GM03348 (cell line): ENCODE data around the gene MATCAP1.
A peak's percentile ranks its signal among the peaks of the same experiment; 100 is the strongest.

Source experiments
- DNase-seq: peaks from one replicate; pipeline ENCODE4 v3.0.0; 2012; ENCODE audit warnings: low spot score

MATCAP1 gene

DNA sequence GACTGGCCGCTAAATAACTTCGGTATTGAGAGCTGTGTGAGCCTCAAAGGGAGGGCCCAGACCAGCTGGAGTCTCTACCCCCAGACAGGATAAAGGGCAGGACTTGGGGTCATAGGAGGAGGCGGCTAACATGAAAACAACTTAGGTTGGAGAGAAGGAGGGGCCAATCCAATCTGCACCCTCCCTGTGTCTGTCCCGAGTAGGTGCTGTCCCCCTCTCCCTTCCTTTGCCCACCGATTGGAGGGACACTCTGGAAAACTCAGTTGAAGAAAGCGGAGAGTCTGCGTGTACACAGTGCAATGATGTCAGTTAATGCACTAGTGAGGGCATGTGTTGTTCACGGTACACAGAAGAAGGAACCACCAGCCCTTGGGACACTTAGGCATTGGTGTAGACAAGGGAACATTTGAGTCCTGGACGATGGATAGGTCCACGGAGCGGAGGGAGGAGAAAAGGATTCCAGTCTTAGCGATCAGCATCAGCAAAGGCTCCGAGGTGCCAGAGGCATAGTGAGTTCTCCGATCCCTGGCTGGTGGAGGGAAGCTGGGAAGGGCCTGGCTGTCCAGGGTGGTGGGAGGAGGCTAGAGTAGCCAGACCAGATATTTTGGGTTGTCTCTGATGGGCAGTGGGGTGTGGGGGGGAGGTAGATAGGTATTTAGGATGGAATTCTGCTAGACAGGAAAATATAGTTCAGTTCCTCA is 12.7 kb downstream of the MATCAP1 start:
- no peak for DNase-seq

DNA sequence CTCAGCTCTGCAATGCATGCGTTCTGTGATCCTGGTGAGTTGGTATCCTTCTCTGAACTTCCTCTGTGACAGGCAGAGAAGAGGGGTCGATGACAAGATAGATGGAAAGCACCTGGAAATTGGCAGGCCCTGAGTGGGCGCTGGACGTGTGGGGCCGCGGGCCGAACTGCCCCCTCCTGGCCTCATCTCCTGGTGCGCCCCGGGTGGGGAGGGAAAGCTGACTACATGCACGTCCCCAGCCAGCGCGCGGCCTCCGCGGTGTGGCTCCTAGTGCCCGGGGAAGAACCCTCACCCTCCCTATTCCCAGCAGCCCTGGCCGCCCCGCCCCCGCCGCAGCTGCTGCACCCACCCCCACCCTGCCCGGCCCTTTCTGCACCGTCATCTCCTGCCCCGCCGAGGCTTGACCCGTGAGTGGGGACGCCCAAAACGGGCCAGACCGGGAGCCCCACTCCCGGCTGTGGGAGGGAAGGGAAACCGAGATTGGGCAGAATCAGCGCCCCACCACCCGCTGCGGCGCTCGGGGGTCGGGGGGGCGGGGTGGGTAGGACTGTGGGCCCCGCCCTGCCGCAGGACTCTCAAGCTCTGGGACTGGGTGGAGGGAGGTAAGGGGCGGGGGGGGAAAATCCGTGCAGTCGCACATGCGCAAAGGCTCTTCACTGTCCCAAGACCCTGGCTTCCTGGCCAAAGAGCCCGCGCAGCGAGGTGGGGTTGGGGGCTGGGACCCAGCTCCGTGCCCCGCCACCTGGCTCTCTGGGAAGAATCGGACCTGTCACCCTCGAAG is 13.4 kb downstream of the MATCAP1 start, which contains the start of gene NOL3:
TSS of gene NOL3 (plus strand) at position 371 of the 781 bp plus-strand sequence.
- peak; percentile 94 for DNase-seq

DNA sequence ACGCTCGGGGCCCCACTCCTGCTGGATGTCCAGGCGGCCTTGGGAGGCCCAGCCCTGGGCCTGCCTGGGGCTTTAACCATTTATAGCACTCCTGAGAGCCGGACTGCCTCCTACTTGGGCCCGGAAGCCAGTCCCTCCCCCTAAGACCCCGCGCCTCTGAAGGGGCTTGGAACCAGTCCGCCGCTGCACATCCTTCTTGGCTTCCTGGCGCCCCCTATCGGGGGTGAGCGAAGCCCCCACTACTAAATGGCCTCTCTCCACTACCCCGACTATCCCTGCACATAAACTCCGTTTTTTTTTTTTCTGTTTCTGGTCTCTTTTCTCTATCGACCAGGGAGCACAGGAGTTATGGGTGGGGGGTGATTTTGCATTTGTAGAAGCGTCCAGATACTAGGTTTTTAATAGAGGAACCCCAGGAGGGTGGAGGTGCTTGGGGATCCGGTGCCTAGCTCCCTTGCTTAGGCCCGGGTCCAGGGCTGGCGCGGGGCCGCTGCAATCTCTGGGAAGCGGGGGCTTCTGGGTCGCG is 14.1 kb downstream of the MATCAP1 start:
- DNase-seq = peak; percentile 37

DNA sequence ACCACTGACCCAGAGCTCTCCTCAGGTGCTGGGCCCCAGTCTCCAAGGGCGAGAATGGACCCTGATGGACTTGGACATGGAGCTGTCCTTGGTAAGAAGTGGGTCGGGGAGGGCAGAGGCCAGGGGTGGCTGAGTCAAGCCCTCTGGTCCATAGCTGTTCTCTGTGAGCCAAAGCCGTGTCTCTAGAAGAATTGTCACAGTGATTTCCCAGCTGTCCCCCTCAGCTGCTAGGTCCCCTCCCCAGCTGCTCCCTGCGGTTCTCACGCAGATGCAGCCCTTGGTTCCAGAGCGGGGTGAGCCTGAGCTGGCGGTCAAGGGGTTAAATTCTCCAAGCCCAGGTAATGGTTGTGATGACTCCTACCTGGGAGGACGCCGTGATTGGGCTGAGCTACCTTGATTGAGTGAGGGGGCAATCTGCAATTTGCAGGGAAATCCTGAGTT is 14.7 kb downstream of the MATCAP1 start:
- DNase-seq = no peak

DNA sequence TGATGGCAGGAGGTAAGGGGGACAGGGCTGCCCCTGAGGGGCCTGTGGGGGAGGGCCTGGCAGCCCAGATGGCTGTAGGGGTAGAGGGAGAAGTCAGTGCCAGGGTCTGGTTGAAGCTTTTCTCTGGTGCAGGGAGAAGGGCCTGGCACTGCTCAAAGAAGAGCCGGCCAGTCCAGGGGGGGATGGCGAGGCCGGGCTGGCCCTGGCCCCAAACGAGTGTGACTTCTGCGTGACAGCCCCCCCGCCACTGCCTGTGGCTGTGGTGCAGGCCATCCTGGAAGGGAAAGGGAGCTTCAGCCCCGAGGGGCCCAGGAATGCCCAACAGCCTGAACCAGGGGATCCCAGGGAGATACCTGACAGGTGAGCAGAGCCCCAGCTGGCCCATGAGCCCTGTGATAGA is 16.2 kb downstream of the MATCAP1 start:
- no peak for DNase-seq

DNA sequence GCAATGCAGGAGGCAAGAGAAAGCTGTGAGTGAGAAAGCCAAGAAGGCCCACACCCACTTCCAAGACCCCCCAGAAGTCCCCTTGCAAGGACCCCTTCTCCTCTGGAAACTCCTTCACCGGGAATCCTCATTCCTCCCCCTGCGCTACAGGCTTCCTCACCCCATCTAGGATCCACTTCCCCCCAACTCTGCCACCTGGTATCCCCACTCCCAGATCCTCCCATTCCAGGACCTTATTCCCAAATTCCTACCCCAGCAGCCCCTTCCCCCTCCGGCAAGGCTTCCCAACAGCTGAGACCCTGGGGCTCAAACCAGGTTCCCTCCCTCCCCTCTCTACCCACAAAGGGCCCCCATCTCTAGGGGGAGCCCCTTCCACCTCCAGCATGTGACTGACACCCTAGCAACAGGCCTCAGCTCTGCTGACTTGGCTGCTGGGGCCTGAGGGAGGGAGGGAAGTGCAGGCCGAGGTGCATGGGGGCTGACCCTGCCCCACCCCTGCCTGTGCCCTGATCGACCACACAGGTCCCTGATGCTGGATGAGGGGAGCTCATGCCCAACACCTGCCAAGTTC is 17.1 kb downstream of the MATCAP1 start:
- no peak for DNase-seq

DNA sequence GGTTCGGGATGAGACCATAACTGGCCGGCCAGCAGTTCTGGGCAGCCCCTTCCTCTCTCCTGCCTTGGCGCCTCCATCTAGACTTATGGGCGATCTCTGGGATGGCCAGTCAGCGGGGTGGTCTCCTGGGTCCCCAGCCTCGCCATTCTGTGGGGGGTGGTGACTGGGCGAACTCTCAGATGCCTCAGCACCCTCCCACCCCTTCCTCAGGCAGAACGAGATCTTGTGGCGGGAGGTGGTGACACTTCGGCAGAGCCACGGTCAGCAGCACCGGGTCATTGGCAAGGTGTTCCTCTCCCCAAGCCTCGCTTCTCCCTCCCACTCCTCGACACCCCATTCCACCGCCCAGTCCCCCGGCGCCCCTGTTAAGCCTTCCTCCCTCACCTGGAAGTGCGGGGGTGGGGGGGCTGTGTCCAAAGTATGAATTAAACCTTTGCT is 17.6 kb downstream of the MATCAP1 start:
- no peak for DNase-seq

DNA sequence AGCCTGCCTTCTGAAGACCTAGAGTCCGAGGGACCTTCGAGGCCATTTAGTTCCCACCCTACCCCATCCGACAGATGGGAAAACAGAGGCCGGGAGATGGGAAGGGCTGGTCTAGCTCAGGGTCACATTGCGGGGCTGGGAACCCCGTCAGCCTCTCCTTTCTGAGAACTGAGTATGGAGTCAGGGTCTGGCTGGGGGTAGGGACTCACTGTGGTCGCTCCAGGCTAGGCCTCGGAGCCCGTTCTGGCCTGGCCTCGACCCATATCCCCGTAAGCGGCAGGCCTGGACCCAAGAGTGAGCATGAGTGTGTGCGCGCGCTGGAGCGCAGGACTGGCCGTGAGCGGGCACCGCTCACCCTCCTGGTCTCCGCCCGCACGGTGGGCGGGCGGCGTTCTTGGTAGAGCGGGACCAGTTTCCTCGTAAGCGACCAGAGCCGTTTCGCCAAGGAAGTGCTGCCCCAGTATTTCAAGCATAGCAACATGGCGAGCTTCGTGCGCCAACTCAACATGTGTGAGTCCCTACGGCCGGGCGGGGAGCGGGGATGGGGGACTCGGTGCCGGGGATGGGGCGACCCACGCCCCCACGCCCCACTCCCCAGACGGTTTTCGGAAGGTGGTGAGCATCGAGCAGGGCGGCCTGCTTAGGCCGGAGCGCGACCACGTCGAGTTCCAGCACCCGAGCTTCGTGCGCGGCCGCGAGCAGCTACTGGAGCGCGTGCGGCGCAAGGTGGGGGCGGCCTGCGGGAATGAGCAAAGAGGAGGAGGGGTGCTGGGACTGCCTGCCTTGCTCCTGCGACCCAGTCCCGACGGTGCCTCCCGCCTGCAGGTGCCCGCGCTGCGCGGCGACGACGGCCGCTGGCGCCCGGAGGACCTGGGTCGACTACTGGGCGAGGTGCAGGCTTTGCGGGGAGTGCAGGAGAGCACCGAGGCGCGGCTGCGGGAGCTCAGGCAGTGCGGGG is 18.4 kb downstream of the MATCAP1 start:
- DNase-seq = no peak

DNA sequence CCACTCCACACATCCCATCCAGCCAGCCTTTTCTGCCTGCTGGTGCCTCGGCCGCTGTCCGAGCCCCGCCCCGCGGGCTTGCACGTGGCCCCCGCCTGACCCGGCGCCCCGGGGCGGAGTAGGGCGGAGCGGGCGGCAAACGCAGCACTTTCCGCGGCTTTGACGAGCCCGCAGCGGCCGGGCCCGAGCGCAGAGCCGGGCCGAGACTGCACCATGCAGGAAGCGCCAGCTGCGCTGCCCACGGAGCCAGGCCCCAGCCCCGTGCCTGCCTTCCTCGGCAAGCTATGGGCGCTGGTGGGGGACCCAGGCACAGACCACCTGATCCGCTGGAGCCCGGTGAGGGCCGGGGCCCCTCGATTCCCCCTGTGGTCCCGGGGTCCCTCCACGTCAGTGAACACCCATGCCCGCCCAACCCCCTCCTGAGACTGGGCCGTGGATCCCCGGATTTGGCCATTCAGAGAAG is 19.1 kb downstream of the MATCAP1 start, which contains the start of gene HSF4:
TSS of gene HSF4 (plus strand) at position 147 of the 463 bp plus-strand sequence. CDS start at position 214, 67 bp downstream.
- peak; percentile 77 for DNase-seq

DNA sequence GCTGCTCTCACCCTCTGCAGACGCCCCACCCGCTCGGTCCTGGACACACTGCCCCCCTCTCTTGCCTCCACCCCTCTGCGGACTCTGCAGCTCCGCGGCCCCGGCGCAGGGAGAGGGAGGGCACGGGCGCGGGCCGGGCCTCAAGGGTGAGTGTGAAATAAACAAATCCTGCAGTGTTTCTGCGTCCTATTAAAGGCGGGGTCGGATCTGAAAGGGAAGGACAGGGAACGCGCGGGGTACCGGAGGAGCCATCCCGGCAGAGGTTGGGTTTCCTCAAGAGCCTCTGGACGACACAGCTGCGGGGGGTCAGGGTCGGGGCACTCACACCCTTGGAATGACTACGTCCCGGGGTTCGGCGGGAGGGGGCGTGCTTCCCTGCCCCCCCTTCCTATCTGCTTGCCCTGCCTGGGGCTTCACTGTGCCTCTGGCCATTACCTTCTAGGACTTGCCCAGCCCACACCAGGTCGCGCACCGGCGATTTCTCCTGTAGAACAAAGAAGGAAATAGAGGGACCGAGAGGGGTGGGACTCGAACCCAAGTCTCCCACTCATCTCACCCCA is 19.7 kb downstream of the MATCAP1 start:
- DNase-seq = no peak

DNA sequence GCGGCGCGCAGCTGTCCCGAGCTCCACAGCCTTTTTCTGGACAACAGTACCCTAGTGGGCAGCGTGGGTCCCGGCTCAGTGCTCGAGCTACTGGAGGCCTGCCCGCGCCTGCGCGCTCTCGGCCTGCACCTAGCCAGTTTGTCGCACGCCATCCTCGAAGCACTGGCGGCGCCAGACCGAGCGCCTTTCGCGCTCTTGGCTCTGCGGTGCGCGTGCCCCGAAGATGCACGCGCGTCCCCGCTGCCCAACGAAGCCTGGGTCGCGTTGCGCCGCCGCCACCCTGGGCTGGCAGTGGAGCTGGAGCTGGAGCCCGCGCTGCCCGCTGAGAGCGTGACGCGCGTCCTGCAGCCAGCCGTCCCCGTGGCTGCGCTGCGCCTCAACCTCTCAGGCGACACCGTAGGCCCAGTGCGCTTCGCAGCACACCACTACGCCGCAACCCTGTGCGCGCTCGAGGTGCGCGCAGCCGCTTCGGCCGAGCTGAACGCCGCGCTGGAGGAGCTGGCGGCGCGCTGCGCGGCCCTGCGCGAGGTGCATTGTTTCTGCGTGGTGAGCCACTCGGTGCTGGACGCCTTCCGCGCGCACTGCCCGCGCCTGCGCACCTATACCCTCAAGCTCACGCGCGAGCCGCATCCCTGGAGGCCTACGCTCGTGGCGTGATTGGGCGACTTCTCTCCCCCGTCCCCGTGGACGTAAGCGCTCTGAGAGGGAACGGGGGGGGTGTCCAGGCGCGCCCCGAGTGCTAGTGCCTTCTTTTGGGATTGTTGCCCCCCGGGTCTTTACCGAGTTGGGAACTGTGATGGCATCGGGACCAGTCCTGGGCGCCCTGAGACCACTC is 20.4 kb downstream of the MATCAP1 start:
- no peak for DNase-seq

DNA sequence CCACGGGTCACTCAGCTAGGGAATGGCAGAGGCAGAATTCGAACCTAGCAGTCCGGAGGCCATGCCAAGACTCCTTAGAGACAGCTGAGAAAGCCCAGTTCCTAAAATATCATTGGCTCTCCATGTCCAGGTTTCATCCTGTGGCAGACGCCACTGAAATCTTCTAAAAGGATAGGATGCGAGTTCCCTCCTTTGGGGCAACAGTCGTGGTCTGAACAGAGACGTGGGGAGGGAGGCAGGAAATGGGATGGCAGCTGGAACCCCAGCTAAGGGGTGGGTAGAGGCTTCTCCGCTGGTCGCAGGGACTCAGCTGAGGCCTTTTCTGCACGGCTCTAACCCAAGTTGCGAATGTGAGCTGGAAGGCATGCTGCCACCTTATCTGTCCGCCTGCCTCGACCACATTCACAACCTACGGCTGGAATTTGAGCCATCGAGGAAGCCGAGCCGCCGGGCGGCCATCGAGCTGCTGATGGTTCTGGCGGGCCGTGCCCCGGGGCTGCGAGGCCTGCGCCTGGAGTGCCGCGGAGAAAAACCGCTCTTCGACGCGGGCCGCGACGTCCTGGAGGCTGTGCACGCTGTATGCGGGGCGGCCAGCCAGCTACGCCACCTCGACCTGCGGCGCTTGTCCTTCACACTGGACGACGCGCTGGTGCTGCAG is 21.1 kb downstream of the MATCAP1 start:
- DNase-seq = no peak

DNA sequence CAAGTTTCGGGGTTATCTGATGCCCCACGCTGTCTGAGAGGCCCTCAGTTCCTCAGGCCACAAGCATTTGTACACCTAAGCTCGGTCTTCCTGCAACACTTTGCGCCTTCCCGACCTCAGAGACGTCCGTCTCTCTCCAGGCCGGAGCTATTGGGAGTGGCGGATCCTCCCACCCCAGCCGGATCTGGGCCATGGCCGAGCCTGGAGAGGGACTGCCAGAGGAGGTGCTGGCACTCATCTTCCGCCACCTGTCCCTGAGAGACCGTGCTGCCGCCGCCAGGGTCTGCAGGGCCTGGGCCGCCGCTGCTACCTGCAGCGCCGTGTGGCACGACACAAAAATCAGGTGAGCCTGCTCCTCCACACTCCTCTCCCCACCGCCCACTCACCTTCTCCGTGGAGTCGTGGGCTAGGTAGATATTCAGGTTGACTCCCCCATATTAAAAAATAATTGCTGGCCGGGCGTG is 22.1 kb downstream of the MATCAP1 start:
- no peak for DNase-seq

DNA sequence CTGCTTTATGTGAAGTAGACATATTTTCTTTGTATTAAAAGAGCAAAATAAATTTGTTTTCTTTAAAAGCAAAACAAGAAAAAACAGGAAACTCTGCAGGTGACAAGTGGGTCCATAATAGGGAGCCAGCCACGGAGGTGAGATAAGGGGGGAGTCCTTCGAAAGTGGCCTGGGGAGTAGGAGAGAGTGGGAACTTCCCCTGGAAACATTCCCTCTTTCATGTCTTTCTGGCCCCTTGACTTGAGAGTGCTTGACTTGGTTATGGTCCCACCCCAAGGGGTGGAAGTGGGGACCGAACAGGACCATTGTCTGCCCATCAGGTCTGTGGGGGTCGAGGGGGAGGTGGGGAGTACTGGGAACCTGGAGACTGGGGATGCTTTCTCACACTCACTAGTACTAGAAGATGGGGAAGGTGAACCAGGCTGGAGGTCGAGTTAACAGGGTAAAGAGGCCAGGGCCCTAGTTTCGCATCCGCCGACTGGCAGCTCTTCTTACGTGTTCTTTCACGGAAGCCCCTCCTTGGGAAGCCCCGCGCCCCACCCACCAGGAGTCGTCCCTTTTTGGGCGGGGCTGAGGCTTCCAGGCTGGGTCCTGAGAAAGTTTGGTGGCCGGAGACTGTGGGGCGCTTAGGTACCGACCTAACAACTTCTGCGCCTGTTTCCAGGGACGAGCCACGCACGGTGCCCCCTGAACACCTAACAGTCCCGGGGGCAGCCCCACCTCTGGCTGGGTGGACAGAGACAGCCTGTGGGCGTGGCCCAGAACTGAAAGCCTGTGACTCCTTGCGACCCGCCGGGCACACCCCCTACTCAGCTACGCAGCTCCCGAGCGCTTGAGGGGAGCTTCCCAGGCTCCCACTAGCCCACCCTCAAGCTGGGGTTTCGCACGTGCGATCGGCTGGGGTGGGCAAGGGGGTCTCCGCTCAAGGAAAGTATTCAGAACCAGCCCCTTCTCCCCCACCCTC is 24.8 kb downstream of the MATCAP1 start:
- DNase-seq = peak; percentile 52

DNA sequence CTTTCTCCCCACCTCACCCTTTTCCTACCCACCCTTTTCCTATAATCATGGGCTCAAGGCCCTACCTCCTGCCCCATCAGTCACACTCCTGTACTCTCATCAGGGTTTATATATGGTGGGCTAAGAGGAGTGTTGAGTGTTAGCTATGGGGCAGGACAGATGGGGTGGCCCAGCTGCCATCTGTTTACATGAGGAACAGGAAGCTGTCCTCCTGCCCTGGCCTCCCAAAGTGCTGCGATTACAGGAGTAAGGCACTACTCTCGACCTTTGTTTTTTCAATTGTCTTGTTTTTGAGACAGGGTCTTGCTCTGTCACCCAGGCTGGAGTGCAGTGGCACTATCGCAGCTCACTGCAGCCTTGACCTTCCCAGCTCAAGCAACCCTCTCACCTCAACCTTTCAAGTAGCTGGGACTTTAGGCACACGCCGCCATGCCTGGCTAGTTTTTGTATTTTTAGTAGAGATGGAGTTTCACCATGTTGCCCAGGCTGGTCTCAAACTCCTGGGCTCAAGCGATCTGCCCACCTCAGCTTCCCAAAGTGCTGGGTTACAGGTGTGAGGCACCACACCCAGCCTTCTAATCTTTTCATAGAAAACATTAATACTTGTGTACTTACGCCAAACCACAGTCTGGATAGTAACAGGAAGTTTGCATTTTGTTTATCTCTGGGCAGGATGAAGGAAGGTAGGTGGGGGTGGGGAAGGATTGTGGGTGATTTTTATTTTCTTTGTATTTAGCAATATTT is 25.7 kb downstream of the MATCAP1 start:
- no peak for DNase-seq

DNA sequence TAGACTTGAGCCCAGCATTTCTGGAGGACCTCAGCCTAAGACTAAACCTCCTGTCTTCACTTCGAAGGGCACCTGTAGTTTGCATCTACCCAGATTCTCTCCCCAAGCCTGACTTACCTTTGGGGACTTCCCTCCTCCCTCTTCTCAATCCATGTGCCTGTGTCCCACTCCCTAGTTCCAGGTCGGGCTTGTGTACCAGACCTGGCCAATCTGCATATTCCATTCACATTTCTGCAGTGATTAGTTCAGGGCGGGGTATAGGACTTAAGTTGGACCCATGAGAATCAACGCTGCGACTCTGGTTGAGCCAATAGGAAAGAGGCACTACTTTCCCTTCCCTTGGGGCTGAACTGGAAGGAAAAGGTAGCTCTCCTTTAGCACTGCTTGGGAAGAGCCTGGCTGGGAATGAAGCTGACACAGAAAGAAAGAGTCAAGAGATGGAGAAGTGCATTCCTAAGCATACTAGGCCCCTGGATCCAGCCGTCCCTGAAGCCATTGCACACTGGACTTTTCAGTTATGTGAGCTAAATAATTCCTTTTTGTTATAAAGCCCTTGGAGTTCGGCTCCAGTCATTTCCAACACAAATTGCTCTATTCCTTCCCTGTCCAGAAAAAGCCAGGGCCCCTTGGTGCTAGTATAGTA is 26.5 kb downstream of the MATCAP1 start:
- no peak for DNase-seq
